Measurements from ENCODE around the gene CHD5. TPM values are rescaled to one million over a fixed set of nuclear protein-coding genes. Genes with fewer than 3 reads are reported as not detected.

CHD5 gene
- total RNA-seq, 4 donors from 2014 or later = 5.5 to 16.9 (median 12.0) TPM

DNA sequence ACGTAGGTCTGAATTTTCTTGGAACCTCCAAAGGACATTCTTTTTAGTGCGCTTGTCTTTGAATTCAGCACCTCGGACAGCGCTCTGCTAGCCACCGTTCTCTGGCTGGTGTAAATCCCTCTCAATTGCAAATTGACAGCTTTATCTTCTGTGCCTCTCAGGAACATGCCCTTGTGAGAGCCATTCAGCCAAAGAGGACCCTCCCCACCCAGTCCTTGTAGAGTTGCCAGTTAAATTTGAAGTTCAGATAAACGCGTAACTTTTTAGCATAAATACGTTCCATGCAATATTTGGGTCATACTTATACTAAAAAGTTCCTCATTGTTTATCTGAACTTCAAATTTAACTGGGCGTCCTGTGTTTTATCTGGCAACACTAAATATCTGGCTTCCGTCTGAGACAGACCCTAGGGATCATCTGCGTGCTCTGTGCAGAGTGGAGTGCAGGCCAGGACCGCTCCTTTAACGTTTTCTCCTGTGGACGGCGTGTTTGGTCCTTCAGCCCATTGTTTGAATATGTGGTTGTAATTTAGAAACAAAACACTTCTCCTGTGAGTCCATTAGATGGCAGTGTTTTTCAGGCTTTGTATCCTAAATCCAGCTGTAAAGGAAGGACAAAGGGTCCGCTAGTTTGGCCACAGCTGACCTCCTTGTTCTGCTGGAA lies 127.4 kb downstream of the CHD5 start:
- Histone ChIP-seq H3K4me3 (no peak overlapping the region), H3K4me1 (peaks cover 3 to 12% (median 7%) of the 10 kb centered on the region in 4 donors), H3K27ac (replicated peaks in 1 of 4) (no peak overlapping the region), H3K36me3 (no peaks in the 10 kb centered on the region), H3K27me3 (peaks cover 0 to 3% (median 0%) of the 10 kb centered on the region in 4 donors), H3K9me3 (no peaks in the 10 kb centered on the region)
- WGBS = 5% methylated on average over 15 of the region's 16 CpGs
- TF ChIP-seq CTCF (IDR thresholded peaks at IDR 0.05) (peak in 1 of 3 experiments; percentile 38), POLR2AphosphoS5 (IDR thresholded peaks at IDR 0.05) (no peak)
- intact Hi-C loops (cut with DNase I) = loop anchor here (2.0 to 10.0 kb wide), 2 partner anchors 192 to 292 kb away; partner anchors contain the start of gene HES3
- no peak for DNase-seq (ENCODE audit: extremely low spot score)

Other genes with a start within 250 kb of the CHD5 start
- gene NPHP4, start 187.9 kb downstream of the CHD5 start, total RNA-seq = 1 to 10 TPM; 6.5 to 9.1 (median 8.0) TPM
- 10 to 100 TPM; 10.4 to 19.3 (median 13.2) TPM for gene KCNAB2, start 134.4 kb downstream of the CHD5 start, total RNA-seq
- 100 to 1,000 TPM; 150 to 225 (median 218) TPM for gene RPL22, start 19.3 kb upstream of the CHD5 start, total RNA-seq
- gene RNF207, start 25.8 kb upstream of the CHD5 start, total RNA-seq = 10 to 100 TPM; 10.8 to 43.2 (median 20.2) TPM
- 10 to 100 TPM; 60.0 to 89.5 (median 77.8) TPM for gene ICMT, start 55.6 kb upstream of the CHD5 start, total RNA-seq
- gene HES3, start 63.9 kb upstream of the CHD5 start, total RNA-seq = not detected
- gene GPR153, start 80.8 kb upstream of the CHD5 start, total RNA-seq = 10 to 100 TPM in 2 of 4 donors, 1 to 10 TPM in 2; 5.5 to 11.0 (median 9.3) TPM
- 10 to 100 TPM; 15.0 to 38.7 (median 28.6) TPM for gene ACOT7, start 213.4 kb upstream of the CHD5 start, total RNA-seq
- gene HES2, start 239.6 kb upstream of the CHD5 start, total RNA-seq = not detected
- gene ESPN, start 244.5 kb upstream of the CHD5 start, total RNA-seq = 1 to 10 TPM in 2 of 4 donors, under 1 TPM in 1, not detected in 1; 0.33 to 1.0 (median 1.0) TPM

Data from esophagus muscularis mucosa (tissue), 4 donors.